SK-MEL-5 (cell line): ENCODE data around the gene CUL5. TPM values are rescaled to one million over a fixed set of nuclear protein-coding genes. Genes with fewer than 3 reads are reported as not detected.
A peak's percentile ranks its signal among the peaks of the same experiment; 100 is the strongest.
"Not testable (repeated sequence)": the region's sequence is repeated elsewhere in the genome, so short reads cannot be mapped to it uniquely, and the experiment has no call there.

Experiments
- DNase-seq: peaks from one replicate; pipeline ENCODE4 v3.0.0-alpha.2; 2016; ENCODE audit warnings: low read depth, low spot score
- in situ Hi-C: cut with HindIII; loops from 2 replicates; pipeline ENCODE4 v1.10.0; 2016; ENCODE audit warnings: low sequenced_read_pairs, high pct_unique_total_duplicates, low pct_unique_long_range_greater_than_20kb
- total RNA-seq: library from RNA; depleted of rRNA; stranded (reverse); fragments of >200 nt; shearing (Covaris generic); gene quantifications from 2 replicates; pipeline ENCODE4 v1.2.3, GENCODE V29; 2014

CUL5 gene
- total RNA-seq, 1 experiment from 2014 or later, result 25.9 TPM

- DNase-seq, result no peak
- in situ Hi-C loops, result no loop called here
Measured at GRCh38 chr11:108012139-108012725, 3.5 kb downstream of the CUL5 start.

DNA sequence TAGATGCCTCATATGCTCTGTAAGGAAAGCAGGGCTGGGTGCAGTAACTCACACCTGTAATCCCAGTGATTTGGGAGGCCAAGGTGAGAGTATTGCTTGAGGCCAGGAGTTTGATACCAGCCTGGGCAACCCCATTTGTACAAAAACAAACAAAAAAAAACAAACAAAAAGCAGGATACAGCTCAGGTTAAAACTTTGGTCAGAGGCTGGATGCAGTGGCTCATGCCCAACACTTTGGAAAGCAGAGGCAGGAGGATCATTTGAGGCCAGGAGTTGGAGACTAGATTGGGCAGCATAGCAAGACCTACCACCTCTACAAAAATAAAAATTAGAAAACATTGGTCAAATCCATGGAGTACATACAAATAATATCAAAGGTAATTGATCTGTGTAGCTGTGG is 7.9 kb downstream of the CUL5 start:
- DNase-seq, result no peak
- in situ Hi-C loops, result no loop called here

DNA sequence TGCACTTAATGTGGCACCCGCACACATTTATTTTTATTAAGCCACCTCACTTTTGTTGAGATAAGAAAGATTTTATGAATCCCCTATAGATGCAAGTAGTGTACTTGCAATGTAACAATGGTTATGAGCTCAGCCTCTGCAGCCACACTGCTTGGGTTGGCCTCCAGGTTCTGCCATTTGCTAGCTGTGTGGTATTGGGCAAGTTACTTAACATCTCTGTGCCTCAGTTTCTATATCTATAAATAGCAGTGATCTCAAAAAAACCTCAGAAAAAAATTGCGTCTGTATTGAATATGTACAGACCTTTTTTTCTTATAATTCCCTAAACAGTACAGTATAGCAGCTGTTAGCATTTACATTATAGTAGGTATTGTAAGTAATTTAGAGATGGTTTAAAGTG is 10.0 kb downstream of the CUL5 start:
- DNase-seq, result no peak
- in situ Hi-C loops, result no loop called here

GRCh38 chr11:108019870-108020540 is 11.3 kb downstream of the CUL5 start:
- no peak for DNase-seq
- in situ Hi-C loops, result no loop called here

DNA sequence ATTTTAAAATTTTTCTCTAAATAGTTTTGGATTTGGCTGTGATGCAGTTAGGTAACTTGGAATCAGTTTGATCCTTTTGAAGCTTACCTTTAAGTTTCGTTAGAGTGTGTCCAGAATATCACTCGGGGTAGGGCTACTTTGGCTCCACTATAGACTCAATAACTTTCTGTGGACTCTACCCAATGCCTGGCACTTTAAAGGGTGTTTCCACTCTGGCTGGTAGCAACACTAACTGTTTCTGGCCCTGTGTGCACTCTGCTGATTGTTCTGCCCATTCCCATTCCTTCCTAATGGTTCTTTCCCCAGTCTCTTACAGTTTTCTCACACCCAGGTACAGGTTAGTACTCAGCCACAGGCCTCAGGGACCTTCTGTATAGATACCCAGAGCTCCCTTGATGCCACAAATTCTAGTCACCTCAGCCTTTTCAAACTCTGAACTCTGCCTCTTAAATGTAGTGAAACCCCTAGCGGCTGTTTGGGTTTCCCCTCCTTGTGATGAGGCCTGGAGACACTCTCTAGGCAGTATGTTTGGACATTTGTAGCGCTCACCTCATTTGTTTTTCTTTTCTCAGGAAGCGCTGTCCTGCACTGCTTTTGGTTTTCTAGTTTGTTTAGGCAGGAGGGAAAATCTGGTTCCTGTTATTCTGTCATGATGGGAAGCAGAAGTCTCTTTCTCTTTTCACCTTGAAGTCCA is 16.8 kb downstream of the CUL5 start:
- no peak for DNase-seq
- in situ Hi-C loops, result no loop called here

DNA sequence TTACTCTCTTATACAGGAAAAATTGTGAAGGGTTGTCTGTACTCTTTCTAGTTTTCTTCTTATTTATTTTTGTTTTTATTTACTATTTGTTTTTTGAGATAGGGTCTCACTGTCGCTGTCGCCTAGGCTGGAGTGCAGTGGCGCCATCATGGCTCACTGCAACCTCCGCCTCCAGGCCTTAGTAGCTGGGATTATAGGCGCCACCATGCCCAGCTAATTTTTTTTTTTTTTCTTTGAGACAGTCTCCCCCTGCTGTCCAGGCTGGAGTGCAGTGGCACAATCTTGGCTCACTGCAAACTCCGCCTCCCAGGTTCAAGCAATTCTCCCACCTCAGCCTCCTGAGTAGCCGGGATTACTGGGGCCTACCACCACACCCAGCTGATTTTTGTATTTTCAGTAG is 18.4 kb downstream of the CUL5 start:
- in situ Hi-C loops, result no loop called here
- peak; percentile 4 for DNase-seq

- DNase-seq, result not testable (repeated sequence)
Measured at GRCh38 chr11:108028822-108029441, 20.2 kb downstream of the CUL5 start.

GRCh38 chr11:108031604-108032003 is 22.9 kb downstream of the CUL5 start:
- DNase-seq, in situ Hi-C loops: not testable (repeated sequence)

More at GRCh38 chr11:108028822-108029441, 20.2 kb downstream of the CUL5 start:
- in situ Hi-C loops, result not testable (repeated sequence)

- DNase-seq, result no peak
- in situ Hi-C loops, result no loop called here
Measured at GRCh38 chr11:108032800-108033199, 24.1 kb downstream of the CUL5 start.

- in situ Hi-C loops, result no loop called here
- DNase-seq, result no peak
Measured at GRCh38 chr11:108034034-108034433, 25.3 kb downstream of the CUL5 start.

GRCh38 chr11:108034952-108035351 is 26.3 kb downstream of the CUL5 start:
- in situ Hi-C loops, result no loop called here
- no peak for DNase-seq

- in situ Hi-C loops, result no loop called here
- no peak for DNase-seq
Measured at GRCh38 chr11:108035690-108036089, 27.0 kb downstream of the CUL5 start.

DNA sequence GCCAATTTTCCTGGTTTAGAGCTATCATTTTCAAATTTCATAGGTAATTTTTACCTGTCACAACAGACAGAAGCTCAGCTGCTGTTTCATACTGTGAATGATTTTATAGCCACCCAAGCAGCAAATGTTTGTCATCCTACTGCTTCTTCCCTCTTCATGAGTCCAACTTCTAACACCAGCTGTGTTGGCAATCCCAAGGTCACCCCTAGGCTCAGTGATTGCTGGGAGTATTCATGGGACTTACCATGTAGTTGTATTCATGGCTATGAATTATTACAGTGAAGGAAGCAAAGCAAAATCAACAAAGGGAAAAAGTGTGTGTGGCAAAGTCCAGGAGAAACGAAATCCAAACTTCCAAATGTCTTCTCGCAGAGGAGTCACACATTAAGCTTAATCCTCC is 28.5 kb downstream of the CUL5 start:
- DNase-seq, result no peak
- in situ Hi-C loops, result no loop called here

DNA sequence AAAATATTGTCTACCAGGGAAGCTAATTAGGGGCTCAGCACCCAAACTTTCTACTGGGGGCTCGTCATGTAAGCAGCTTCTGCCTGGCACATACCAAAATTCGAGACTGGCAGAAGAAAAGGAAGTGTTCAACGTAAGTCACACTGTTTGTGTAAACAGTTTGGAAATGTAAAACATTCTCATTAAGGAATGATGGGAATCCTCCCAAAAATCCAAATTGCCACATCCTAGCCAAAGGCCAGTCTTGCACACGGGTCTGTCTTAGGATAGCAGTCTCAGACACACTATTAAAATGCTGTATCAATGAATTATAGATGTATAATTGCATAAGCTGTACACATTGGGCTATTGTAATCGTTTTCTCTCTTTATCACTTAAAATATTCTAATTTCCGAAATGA is 28.9 kb downstream of the CUL5 start:
- DNase-seq, result no peak
- in situ Hi-C loops, result no loop called here

GRCh38 chr11:108048269-108048668 is 39.6 kb downstream of the CUL5 start:
- in situ Hi-C loops, result no loop called here
- no peak for DNase-seq

DNA sequence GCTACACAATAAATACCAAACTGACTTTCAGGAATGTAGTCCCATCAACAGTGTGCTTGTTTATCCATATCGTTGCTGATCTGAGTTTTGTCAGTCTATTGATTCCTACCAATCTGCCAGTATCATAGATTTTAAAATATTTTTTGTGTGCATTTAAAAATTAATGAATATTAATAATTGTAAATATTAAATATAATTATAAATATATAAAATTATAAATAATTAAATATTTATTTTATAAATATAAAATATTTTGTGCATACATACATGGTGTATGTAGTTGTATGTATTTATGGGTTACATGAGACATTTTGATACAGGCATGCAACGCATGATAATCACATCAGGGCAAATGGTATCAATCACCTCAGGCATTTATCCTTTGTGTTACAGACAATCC is 53.6 kb downstream of the CUL5 start:
- DNase-seq, result no peak
- in situ Hi-C loops, result no loop called here

- DNase-seq, result no peak
- in situ Hi-C loops, result no loop called here
Measured at GRCh38 chr11:108063410-108063809, 54.7 kb downstream of the CUL5 start.

DNA sequence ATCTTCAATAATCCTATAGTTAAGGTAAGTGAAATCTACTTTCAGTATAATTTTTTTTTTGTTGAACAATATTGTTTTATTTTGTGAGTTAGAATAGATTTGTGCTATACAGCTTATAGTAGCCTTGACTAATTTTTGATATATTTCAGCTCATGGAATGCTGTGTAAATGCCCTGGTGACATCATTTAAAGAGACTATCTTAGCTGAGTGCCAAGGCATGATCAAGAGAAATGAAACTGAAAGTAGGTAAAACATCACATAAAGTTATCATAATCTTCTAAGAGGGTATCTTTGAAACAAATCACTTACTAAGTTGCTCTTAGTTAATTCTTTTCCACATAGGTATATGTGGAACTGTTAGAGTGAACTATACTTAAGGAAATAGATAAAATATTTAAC is 61.2 kb downstream of the CUL5 start:
- in situ Hi-C loops, result no loop called here
- no peak for DNase-seq

GRCh38 chr11:108084811-108085210 is 76.1 kb downstream of the CUL5 start:
- in situ Hi-C loops, result no loop called here
- no peak for DNase-seq
